ENCODE results near the gene PPP1R14D.

DNA sequence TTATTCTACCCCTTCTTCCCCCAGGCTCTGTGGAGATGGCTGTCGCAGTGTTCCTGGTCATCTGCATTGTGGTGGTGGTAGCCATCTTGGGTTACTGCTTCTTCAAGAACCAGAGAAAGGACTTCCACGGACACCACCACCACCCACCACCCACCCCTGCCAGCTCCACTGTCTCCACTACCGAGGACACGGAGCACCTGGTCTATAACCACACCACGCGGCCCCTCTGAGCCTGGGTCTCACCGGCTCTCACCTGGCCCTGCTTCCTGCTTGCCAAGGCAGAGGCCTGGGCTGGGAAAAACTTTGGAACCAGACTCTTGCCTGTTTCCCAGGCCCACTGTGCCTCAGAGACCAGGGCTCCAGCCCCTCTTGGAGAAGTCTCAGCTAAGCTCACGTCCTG is 28.2 kb upstream of the PPP1R14D start:
- no peak for TF ChIP-seq CTCF (IDR thresholded peaks at IDR 0.05)
- TF ChIP-seq POLR2A (IDR thresholded peaks at IDR 0.05) = no peak
